Activated CD8-positive, alpha-beta memory T cell treated with anti-CD3 and anti-CD28 coated beads for 36 hours (primary cell): ENCODE data around the gene GATAD2A. TPM values are rescaled to one million over a fixed set of nuclear protein-coding genes. Genes with fewer than 3 reads are reported as not detected.

Experiments used
- CTCF ChIA-PET: fragments of 350-600 bp; sonication (Branson Sonifier 250); formaldehyde crosslinking; loops from one replicate; lab custom pipeline; 2021; ENCODE audit warnings: antibody characterized with exemption; lab: Charles Lee
- POLR2A ChIA-PET: fragments of 350-600 bp; sonication (Branson Sonifier 250); formaldehyde crosslinking; loops from one replicate; lab custom pipeline; 2021; ENCODE audit warnings: antibody characterized with exemption; lab: Charles Lee
- total RNA-seq, 2 experiments: library from RNA; stranded (reverse); gene quantifications; one replicate each; pipeline ENCODE4 v1.2.3, GENCODE V29; 2021

Gene GATAD2A
- total RNA-seq, 2 experiments from 2014 or later: 188 TPM

GRCh38 chr19:19538061-19538784 lies 132.7 kb downstream of the GATAD2A start, which contains the start of gene CILP2:
Gene CILP2 (plus strand): TSS chr19:19538265. CDS start chr19:19538350, 85 bp downstream.
- POLR2A ChIA-PET: no interaction called here
- CTCF ChIA-PET: interaction anchor here (1.1 to 1.4 kb wide), 3 partner anchors 16 to 106 kb away, joined by 3 to 5 read pairs (median 3); partner anchors contain the start of gene GMIP

GRCh38 chr19:19538785-19539166 lies 133.3 kb downstream of the GATAD2A start:
- CTCF ChIA-PET: interaction anchor here (0.6 to 1.4 kb wide), 4 partner anchors 16 to 410 kb away, joined by 3 to 5 read pairs (median 3); partner anchors contain the start of gene GMIP
- POLR2A ChIA-PET: no interaction called here

- CTCF ChIA-PET: interaction anchor here (1.4 kb wide), 2 partner anchors 15 to 104 kb away, joined by 3 to 5 read pairs; partner anchors contain the start of gene GMIP
- POLR2A ChIA-PET: no interaction called here
Measured at GRCh38 chr19:19539698-19540063, 134.2 kb downstream of the GATAD2A start.

- POLR2A ChIA-PET: interaction anchor here (0.6 to 0.7 kb wide), 2 partner anchors 53 to 390 kb away, joined by 4 to 6 read pairs; no protein-coding TSS in a partner anchor
Measured at GRCh38 chr19:19540064-19540714, 134.7 kb downstream of the GATAD2A start.

GRCh38 chr19:19540715-19541515 lies 135.4 kb downstream of the GATAD2A start:
- ChIA-PET POLR2A (interaction anchor here (0.5 to 0.7 kb wide), 3 partner anchors 9 to 389 kb away, joined by 4 to 6 read pairs (median 4); no protein-coding TSS in a partner anchor), CTCF (interaction anchor here (0.5 to 1.6 kb wide), 6 partner anchors 9 to 172 kb away, joined by 3 to 7 read pairs (median 4); partner anchors contain the start of gene GMIP)

More at GRCh38 chr19:19540064-19540714, 134.7 kb downstream of the GATAD2A start:
- CTCF ChIA-PET: interaction anchor here (0.6 to 1.6 kb wide), 6 partner anchors 8 to 104 kb away, joined by 3 to 7 read pairs (median 3); partner anchors contain the start of gene GMIP

GRCh38 chr19:19541616-19542015 lies 136.1 kb downstream of the GATAD2A start:
- CTCF ChIA-PET: interaction anchor here (0.5 to 1.6 kb wide), 5 partner anchors 9 to 172 kb away, joined by 3 to 7 read pairs (median 4); partner anchors contain the start of gene GMIP
- POLR2A ChIA-PET: interaction anchor here (0.5 kb wide), 1 partner anchor 10 kb away, joined by 4 read pairs; no protein-coding TSS in a partner anchor

GRCh38 chr19:19542507-19542906 lies 137.0 kb downstream of the GATAD2A start:
- ChIA-PET CTCF (no interaction called here), POLR2A (no interaction called here)

GRCh38 chr19:19543101-19543500 lies 137.6 kb downstream of the GATAD2A start:
- POLR2A ChIA-PET: interaction anchor here (0.6 kb wide), 1 partner anchor 279 kb away, joined by 3 read pairs; no protein-coding TSS in a partner anchor
- CTCF ChIA-PET: interaction anchor here (1.7 kb wide), 1 partner anchor 10 kb away, joined by 11 read pairs; no protein-coding TSS in a partner anchor

- CTCF ChIA-PET: interaction anchor here (1.7 kb wide), 1 partner anchor 10 kb away, joined by 11 read pairs; no protein-coding TSS in a partner anchor
- POLR2A ChIA-PET: interaction anchor here (0.6 kb wide), 1 partner anchor 279 kb away, joined by 3 read pairs; no protein-coding TSS in a partner anchor
Measured at GRCh38 chr19:19543640-19544039, 138.2 kb downstream of the GATAD2A start.

- ChIA-PET CTCF (interaction anchor here (1.2 to 1.7 kb wide), 2 partner anchors 9 to 10 kb away, joined by 4 to 11 read pairs; no protein-coding TSS in a partner anchor), POLR2A (no interaction called here)
Measured at GRCh38 chr19:19544257-19544953, 138.9 kb downstream of the GATAD2A start.

- ChIA-PET POLR2A (no interaction called here), CTCF (interaction anchor here (1.2 kb wide), 1 partner anchor 9 kb away, joined by 4 read pairs; no protein-coding TSS in a partner anchor)
Measured at GRCh38 chr19:19544954-19545591, 139.6 kb downstream of the GATAD2A start.

- ChIA-PET POLR2A (no interaction called here), CTCF (interaction anchor here (1.2 to 1.5 kb wide), 2 partner anchors 9 to 14 kb away, joined by 4 to 6 read pairs; no protein-coding TSS in a partner anchor)
Measured at GRCh38 chr19:19545707-19546106, 140.2 kb downstream of the GATAD2A start.

- ChIA-PET POLR2A (no interaction called here), CTCF (interaction anchor here (1.5 kb wide), 1 partner anchor 15 kb away, joined by 6 read pairs; no protein-coding TSS in a partner anchor)
Measured at GRCh38 chr19:19546751-19547162, 141.3 kb downstream of the GATAD2A start.

- CTCF ChIA-PET: interaction anchor here (0.5 kb wide), 1 partner anchor 117 kb away, joined by 4 read pairs; no protein-coding TSS in a partner anchor
- POLR2A ChIA-PET: no interaction called here
Measured at GRCh38 chr19:19547674-19548336, 142.3 kb downstream of the GATAD2A start.

- CTCF ChIA-PET: interaction anchor here (0.8 to 4.8 kb wide), 2 partner anchors 17 to 95 kb away, joined by 3 to 21 read pairs; partner anchors contain the start of gene GMIP
- POLR2A ChIA-PET: no interaction called here
Measured at GRCh38 chr19:19548915-19549759, 143.7 kb downstream of the GATAD2A start.
